Trophoblast cell (in vitro differentiated cells and primary cell): ENCODE results near the gene CIT.

ENCODE experiments used
- DNase-seq, 2 donors: peaks; one replicate each; pipeline ENCODE4 v3.0.0-alpha.2; 2016
- H2AFZ ChIP-seq: 2 replicates; pipeline ENCODE4 v1.6.1; 2013; ENCODE audit warnings: low read length, moderate library complexity, mild to moderate bottlenecking; ENCODE audit not compliant: insufficient read depth, poor library complexity
- H2AK5ac ChIP-seq: 2 replicates; pipeline ENCODE4 v1.6.1; 2013; ENCODE audit warnings: mild to moderate bottlenecking, low read length
- H2BK120ac ChIP-seq: 2 replicates; pipeline ENCODE4 v1.6.1; 2013; ENCODE audit warnings: low read length, mild to moderate bottlenecking, moderate library complexity; ENCODE audit not compliant: insufficient read depth, poor library complexity
- H2BK12ac ChIP-seq: 2 replicates; pipeline ENCODE4 v1.6.1; 2013; ENCODE audit warnings: mild to moderate bottlenecking, low read length, moderate library complexity
- H2BK5ac ChIP-seq: 2 replicates; pipeline ENCODE4 v1.6.1; 2013; ENCODE audit warnings: low read length, low read depth, moderate library complexity, mild to moderate bottlenecking; ENCODE audit not compliant: poor library complexity
- H3K14ac ChIP-seq: 2 replicates; pipeline ENCODE4 v1.6.1; 2013; ENCODE audit warnings: mild to moderate bottlenecking, low read length
- H3K18ac ChIP-seq: 2 replicates; pipeline ENCODE4 v1.6.1; 2013; ENCODE audit warnings: mild to moderate bottlenecking, low read length
- H3K23ac ChIP-seq: 2 replicates; pipeline ENCODE4 v1.6.1; 2013; ENCODE audit warnings: low read length
- H3K27ac ChIP-seq: 2 replicates; pipeline ENCODE4 v1.5.1; 2013; ENCODE audit warnings: low read depth, mild to moderate bottlenecking, inconsistent platforms, low read length, moderate library complexity
- H3K27me3 ChIP-seq: 2 replicates; pipeline ENCODE4 v1.6.1; 2013; ENCODE audit warnings: inconsistent platforms, mild to moderate bottlenecking, low read length, moderate library complexity; ENCODE audit not compliant: insufficient read depth
- H3K36me3 ChIP-seq, 2 experiments: 1 replicate in 1 of 2; 2 replicates in 1 of 2; pipeline ENCODE4 v1.6.1; 2013; ENCODE audit warnings: low read length in 2 of 2, mild to moderate bottlenecking in 2 of 2, moderate library complexity in 1 of 2; ENCODE audit not compliant: insufficient read depth in 2 of 2, control insufficient read depth in 1 of 2
- H3K4ac ChIP-seq: 2 replicates; pipeline ENCODE4 v1.6.1; 2013; ENCODE audit warnings: low read depth, mild to moderate bottlenecking, low read length, moderate library complexity
- H3K4me1 ChIP-seq, 2 experiments: 1 replicate in 1 of 2; 2 replicates in 1 of 2; pipeline ENCODE4 v1.6.1; 2013; ENCODE audit warnings: low read length in 2 of 2, mild to moderate bottlenecking in 2 of 2, moderate library complexity in 1 of 2; ENCODE audit not compliant: insufficient read depth in 2 of 2, control insufficient read depth in 1 of 2
- H3K4me2 ChIP-seq: 2 replicates; pipeline ENCODE4 v1.6.1; 2013; ENCODE audit warnings: inconsistent platforms, mild to moderate bottlenecking, low read length, moderate library complexity
- H3K4me3 ChIP-seq: 2 replicates; pipeline ENCODE4 v1.5.1; 2013; ENCODE audit warnings: mild to moderate bottlenecking, low read depth, low read length, inconsistent platforms
- H3K79me1 ChIP-seq: one replicate; pipeline ENCODE4 v1.6.1; 2013; ENCODE audit warnings: low read length
- H3K79me2 ChIP-seq: 2 replicates; pipeline ENCODE4 v1.6.1; 2013; ENCODE audit warnings: low read length, mild to moderate bottlenecking; ENCODE audit not compliant: control insufficient read depth, insufficient read depth, poor library complexity
- H3K9ac ChIP-seq: 2 replicates; pipeline ENCODE4 v1.6.1; 2013; ENCODE audit warnings: mild to moderate bottlenecking, low read length
- H3K9me3 ChIP-seq: 2 replicates; pipeline ENCODE4 v1.6.1; 2013; ENCODE audit warnings: low read depth, mild to moderate bottlenecking, control low read depth, inconsistent platforms, low read length; ENCODE audit not compliant: insufficient read depth
- H4K12ac ChIP-seq: 2 replicates; pipeline ENCODE4 v1.6.1; 2013; ENCODE audit warnings: low read depth, mild to moderate bottlenecking, low read length, moderate library complexity
- H4K8ac ChIP-seq: 2 replicates; pipeline ENCODE4 v1.6.1; 2013; ENCODE audit warnings: low read depth, mild to moderate bottlenecking, low read length, moderate library complexity
- H4K91ac ChIP-seq: one replicate; pipeline ENCODE4 v1.6.1; 2013; ENCODE audit warnings: low read depth, mild to moderate bottlenecking, low read length, moderate library complexity
- WGBS: extraction: QIAGEN DNeasy Blood & Tissue Kit; methylation state at CpG from one replicate; pipeline ENCODE4 v1.1.7; 2013; ENCODE audit warnings: missing lambda C conversion rate; ENCODE audit not compliant: insufficient read length, insufficient coverage; ENCODE audit errors: extremely low coverage; 5-methylcytosine and 5-hydroxymethylcytosine counted together

CIT gene

GRCh38 chr12:119676022-119676421 is 201.1 kb downstream of the CIT start:
- no peaks in the 10 kb centered on the region for H3K79me1 ChIP-seq
- peaks cover 55 to 74% of the 10 kb centered on the region in 2 experiments for H3K36me3 ChIP-seq
- H3K4me2 ChIP-seq: no peak overlapping the region
- no peak overlapping the region for H2BK5ac ChIP-seq
- H4K12ac ChIP-seq: no peak overlapping the region
- no peak overlapping the region for H3K14ac ChIP-seq
- H3K27me3 ChIP-seq: no peaks in the 10 kb centered on the region
- H3K4me1 ChIP-seq: peaks cover 0 to 3% of the 10 kb centered on the region in 2 experiments
- no peaks in the 10 kb centered on the region for H3K79me2 ChIP-seq
- H2AFZ ChIP-seq: no peak overlapping the region
- H3K18ac ChIP-seq: no peak overlapping the region
- no peak overlapping the region for H2BK12ac ChIP-seq
- H4K91ac ChIP-seq: no peak overlapping the region
- no CpG with 5 or more reads among the region's 9 CpGs for WGBS
- no peak overlapping the region for H3K27ac ChIP-seq
- no peak overlapping the region for H2BK120ac ChIP-seq
- no peak overlapping the region for H3K4ac ChIP-seq
- H3K9me3 ChIP-seq: no peaks in the 10 kb centered on the region
- no peak overlapping the region for H3K4me3 ChIP-seq
- no peak overlapping the region for H3K23ac ChIP-seq
- no peak overlapping the region for H4K8ac ChIP-seq
- H3K9ac ChIP-seq: no peak overlapping the region
- no peak for DNase-seq
- H2AK5ac ChIP-seq: no peak overlapping the region

- no peak overlapping the region for H2BK12ac ChIP-seq
- no peak for DNase-seq
- no peaks in the 10 kb centered on the region for H3K27me3 ChIP-seq
- no peak overlapping the region for H3K4me2 ChIP-seq
- peaks cover 43 to 66% of the 10 kb centered on the region in 2 experiments for H3K36me3 ChIP-seq
- no peak overlapping the region for H3K4me3 ChIP-seq
- no peak overlapping the region for H3K4ac ChIP-seq
- no CpG with 5 or more reads among the region's 4 CpGs for WGBS
- H2AK5ac ChIP-seq: no peak overlapping the region
- H3K23ac ChIP-seq: no peak overlapping the region
- H3K79me2 ChIP-seq: no peaks in the 10 kb centered on the region
- H3K27ac ChIP-seq: no peak overlapping the region
- no peak overlapping the region for H3K9ac ChIP-seq
- H3K14ac ChIP-seq: no peak overlapping the region
- no peaks in the 10 kb centered on the region for H3K79me1 ChIP-seq
- no peak overlapping the region for H2AFZ ChIP-seq
- no peak overlapping the region for H2BK5ac ChIP-seq
- H4K91ac ChIP-seq: no peak overlapping the region
- no peak overlapping the region for H2BK120ac ChIP-seq
- no peak overlapping the region for H4K8ac ChIP-seq
- H4K12ac ChIP-seq: no peak overlapping the region
- peaks cover 0 to 3% of the 10 kb centered on the region in 2 experiments for H3K4me1 ChIP-seq
- no peak overlapping the region for H3K18ac ChIP-seq
- H3K9me3 ChIP-seq: no peaks in the 10 kb centered on the region
Observed at GRCh38 chr12:119674560-119674959, 202.6 kb downstream of the CIT start.

- Histone ChIP-seq H2BK12ac (no peak overlapping the region), H3K4me3 (no peak overlapping the region), H2AK5ac (no peak overlapping the region), H2AFZ (no peak overlapping the region), H3K4me1 (peaks cover 0 to 2% of the 10 kb centered on the region in 2 experiments), H3K9ac (no peak overlapping the region), H4K8ac (no peak overlapping the region), H3K79me1 (no peaks in the 10 kb centered on the region), H3K27me3 (no peaks in the 10 kb centered on the region), H3K9me3 (no peaks in the 10 kb centered on the region), H3K18ac (no peak overlapping the region), H3K14ac (no peak overlapping the region), H3K79me2 (no peaks in the 10 kb centered on the region), H3K4ac (no peak overlapping the region), H2BK120ac (no peak overlapping the region), H3K36me3 (peaks cover 40 to 60% of the 10 kb centered on the region in 2 experiments), H3K23ac (no peak overlapping the region), H3K4me2 (no peak overlapping the region), H3K27ac (no peak overlapping the region), H4K12ac (no peak overlapping the region), H2BK5ac (no peak overlapping the region), H4K91ac (no peak overlapping the region)
- WGBS: no CpG with 5 or more reads among the region's 7 CpGs
- no peak for DNase-seq
Observed at GRCh38 chr12:119673634-119674033, 203.5 kb downstream of the CIT start.

GRCh38 chr12:119672194-119672593 is 204.9 kb downstream of the CIT start:
- peaks cover 5% of the 10 kb centered on the region for H3K79me1 ChIP-seq
- H4K12ac ChIP-seq: no peak overlapping the region
- no peak overlapping the region for H3K23ac ChIP-seq
- H2AK5ac ChIP-seq: no peak overlapping the region
- H2BK120ac ChIP-seq: no peak overlapping the region
- no peak overlapping the region for H3K18ac ChIP-seq
- H3K4ac ChIP-seq: no peak overlapping the region
- no CpG with 5 or more reads among the region's 8 CpGs for WGBS
- H3K9ac ChIP-seq: no peak overlapping the region
- peaks cover 5% of the 10 kb centered on the region for H3K79me2 ChIP-seq
- H3K9me3 ChIP-seq: no peaks in the 10 kb centered on the region
- H2BK5ac ChIP-seq: no peak overlapping the region
- H4K8ac ChIP-seq: no peak overlapping the region
- peaks cover 35 to 50% of the 10 kb centered on the region in 2 experiments for H3K36me3 ChIP-seq
- DNase-seq: no peak
- H3K4me1 ChIP-seq: no peaks in the 10 kb centered on the region
- H3K27me3 ChIP-seq: no peaks in the 10 kb centered on the region
- no peak overlapping the region for H2AFZ ChIP-seq
- no peak overlapping the region for H4K91ac ChIP-seq
- no peak overlapping the region for H3K27ac ChIP-seq
- no peak overlapping the region for H3K14ac ChIP-seq
- H3K4me3 ChIP-seq: no peak overlapping the region
- H2BK12ac ChIP-seq: no peak overlapping the region
- no peak overlapping the region for H3K4me2 ChIP-seq
